IMR-90 (cell line): ENCODE results near the gene RAB3GAP2. TPM values are rescaled to one million over a fixed set of nuclear protein-coding genes. Genes with fewer than 3 reads are reported as not detected.

ENCODE experiments used
- ATAC-seq: fragments of 200-7000 bp; cut with Tn5 transposase; 2 replicates; pipeline ENCODE4 v1.9.1; 2020; ENCODE audit warnings: low read depth, mild to moderate bottlenecking, moderate library complexity
- BruUV-seq: library from RNA; stranded (reverse); fragments of 400-500 nt; replicated peaks from 2 replicates; lab custom pipeline; 2021; lab: Mats Ljungman, UMichigan
- CTCF ChIA-PET: fragments of 300-600 bp; formaldehyde crosslinking; extraction: SDS; loops from one replicate; lab custom pipeline; 2021; ENCODE audit warnings: antibody characterized with exemption; lab: Yijun Ruan, JAX
- POLR2A ChIA-PET: fragments of 300-600 bp; sonication (Branson Sonifier 250); formaldehyde crosslinking; loops from one replicate; lab custom pipeline; 2022; ENCODE audit warnings: antibody characterized with exemption; ENCODE audit not compliant: unreplicated experiment; lab: Charles Lee
- DNase-seq: peaks from one replicate; pipeline ENCODE4 v3.0.0; 2013
- H2AFZ ChIP-seq: replicated peaks from 2 replicates; pipeline ENCODE3; 2013; ENCODE audit warnings: low read length, mild to moderate bottlenecking; ENCODE audit not compliant: poor library complexity
- H2AK5ac ChIP-seq: 2 replicates; pipeline ENCODE4 v1.6.1; 2013; ENCODE audit warnings: low read depth, low read length, inconsistent platforms
- H2AK9ac ChIP-seq: replicated peaks from 2 replicates; pipeline ENCODE3; 2013; ENCODE audit warnings: mild to moderate bottlenecking, low read depth, low read length, moderate library complexity; ENCODE audit not compliant: poor library complexity
- H2BK120ac ChIP-seq: 2 replicates; pipeline ENCODE4 v1.6.1; 2013; ENCODE audit warnings: low read depth, low read length, inconsistent platforms
- H2BK15ac ChIP-seq: 3 replicates; pipeline ENCODE4 v1.6.1; 2013; ENCODE audit warnings: low read depth, low read length, inconsistent platforms
- H2BK20ac ChIP-seq: 2 replicates; pipeline ENCODE4 v1.6.1; 2013; ENCODE audit warnings: low read depth, mild to moderate bottlenecking, inconsistent platforms, low read length, moderate library complexity
- H2BK5ac ChIP-seq: 2 replicates; pipeline ENCODE4 v1.6.1; 2013; ENCODE audit warnings: mild to moderate bottlenecking, low read depth, low read length, inconsistent platforms; ENCODE audit not compliant: poor library complexity, severe bottlenecking
- H3K14ac ChIP-seq: replicated peaks from 2 replicates; pipeline ENCODE4 v1.6.1; 2013; ENCODE audit warnings: low read depth, low read length, inconsistent platforms
- H3K18ac ChIP-seq: 2 replicates; pipeline ENCODE4 v1.6.1; 2013; ENCODE audit warnings: low read depth, low read length, control low read depth
- H3K23ac ChIP-seq: 2 replicates; pipeline ENCODE4 v1.6.1; 2013; ENCODE audit warnings: low read depth, low read length, inconsistent platforms
- H3K27ac ChIP-seq: 2 replicates; pipeline ENCODE4 v1.5.1; 2013; ENCODE audit warnings: mild to moderate bottlenecking, control low read depth, low read length; ENCODE audit not compliant: insufficient read depth
- H3K27me3 ChIP-seq: 2 replicates; pipeline ENCODE4 v1.6.1; 2013; ENCODE audit warnings: low read length; ENCODE audit not compliant: control insufficient read depth, insufficient read depth
- H3K36me3 ChIP-seq: 2 replicates; pipeline ENCODE4 v1.6.1; 2013; ENCODE audit warnings: low read length, mixed read lengths; ENCODE audit not compliant: control insufficient read depth, insufficient read depth
- H3K4ac ChIP-seq: 2 replicates; pipeline ENCODE4 v1.6.1; 2013; ENCODE audit warnings: low read depth, low read length, inconsistent platforms
- H3K4me1 ChIP-seq: 2 replicates; pipeline ENCODE4 v1.6.1; 2013; ENCODE audit warnings: low read length, mixed read lengths; ENCODE audit not compliant: control insufficient read depth, insufficient read depth
- H3K4me2 ChIP-seq: 2 replicates; pipeline ENCODE4 v1.6.1; 2013; ENCODE audit warnings: low read depth, mild to moderate bottlenecking, control low read depth, low read length, moderate library complexity
- H3K4me3 ChIP-seq: 2 replicates; pipeline ENCODE4 v1.5.1; 2013; ENCODE audit warnings: low read depth, mild to moderate bottlenecking, control low read depth, low read length, moderate library complexity; ENCODE audit not compliant: insufficient read depth
- H3K56ac ChIP-seq: 2 replicates; pipeline ENCODE4 v1.6.1; 2013; ENCODE audit warnings: low read length, inconsistent platforms; ENCODE audit not compliant: insufficient read depth; ENCODE audit errors: extremely low read depth
- H3K79me1 ChIP-seq, 2 experiments: 2 replicates each; pipeline ENCODE4 v1.6.1; 2013; ENCODE audit warnings: low read length in 2 of 2, inconsistent platforms in 1 of 2, low read depth in 1 of 2
- H3K9ac ChIP-seq: 2 replicates; pipeline ENCODE4 v1.6.1; 2013; ENCODE audit warnings: low read depth, low read length, control low read depth
- H3K9me1 ChIP-seq: 2 replicates; pipeline ENCODE4 v1.6.1; 2013; ENCODE audit warnings: low read length, inconsistent platforms; ENCODE audit not compliant: insufficient read depth
- H3K9me3 ChIP-seq: 2 replicates; pipeline ENCODE4 v1.6.1; 2013; ENCODE audit warnings: low read length; ENCODE audit not compliant: control insufficient read depth, insufficient read depth
- H4K20me1 ChIP-seq: 2 replicates; pipeline ENCODE4 v1.6.1; 2013; ENCODE audit warnings: low read length, inconsistent platforms; ENCODE audit not compliant: insufficient read depth
- H4K5ac ChIP-seq: 2 replicates; pipeline ENCODE4 v1.6.1; 2013; ENCODE audit warnings: mild to moderate bottlenecking, low read depth, low read length, control low read depth
- H4K8ac ChIP-seq, 2 experiments: 2 replicates each; pipeline ENCODE4 v1.6.1; 2013; ENCODE audit warnings: low read depth in 2 of 2, low read length in 2 of 2, control low read depth in 1 of 2, inconsistent platforms in 1 of 2
- H4K91ac ChIP-seq: 2 replicates; pipeline ENCODE4 v1.6.1; 2013; ENCODE audit warnings: low read depth, low read length, inconsistent platforms; ENCODE audit not compliant: insufficient read depth
- BHLHE40 ChIP-seq: fragments of 150-350 bp; IDR thresholded peaks from 2 replicates; pipeline ENCODE4 v1.6.1; 2016; ENCODE audit warnings: mild to moderate bottlenecking, low read depth, low read length
- CEBPB ChIP-seq: IDR thresholded peaks from 2 replicates; pipeline ENCODE4 v1.6.1; 2012; ENCODE audit warnings: low read depth, low read length, improper control_type of control experiment
- CHD1 ChIP-seq: IDR thresholded peaks from 2 replicates; pipeline ENCODE4 v1.6.1; 2012; ENCODE audit warnings: low read depth, low read length, improper control_type of control experiment
- CTCF ChIP-seq: conservative IDR thresholded peaks from 2 replicates; pipeline ENCODE4 v1.5.1; 2012; ENCODE audit warnings: mild to moderate bottlenecking, low read depth, low read length, improper control_type of control experiment
- FOS ChIP-seq: fragments of 150-350 bp; IDR thresholded peaks from 2 replicates; pipeline ENCODE4 v1.6.1; 2016; ENCODE audit warnings: low read depth, low read length
- MAFK ChIP-seq: IDR thresholded peaks from 2 replicates; pipeline ENCODE4 v1.6.1; 2012; ENCODE audit warnings: low read depth, low read length, improper control_type of control experiment
- MXI1 ChIP-seq: IDR thresholded peaks from 2 replicates; pipeline ENCODE4 v1.6.1; 2012; ENCODE audit warnings: low read depth, mild to moderate bottlenecking, low read length, moderate library complexity, borderline replicate concordance
- NFE2L2 ChIP-seq: fragments of 150-350 bp; IDR thresholded peaks from 2 replicates; pipeline ENCODE4 v1.6.1; 2016; ENCODE audit warnings: low read depth, mild to moderate bottlenecking, low read length
- POLR2A ChIP-seq: IDR thresholded peaks from 2 replicates; pipeline ENCODE4 v1.6.1; 2012; ENCODE audit warnings: mild to moderate bottlenecking, low read depth, low read length
- RAD21 ChIP-seq: IDR thresholded peaks from 2 replicates; pipeline ENCODE4 v1.6.1; 2012; ENCODE audit warnings: low read length, improper control_type of control experiment
- RCOR1 ChIP-seq: IDR thresholded peaks from 2 replicates; pipeline ENCODE4 v1.6.1; 2012; ENCODE audit warnings: mild to moderate bottlenecking, low read length, improper control_type of control experiment; ENCODE audit not compliant: insufficient replicate concordance
- RFX5 ChIP-seq: IDR thresholded peaks from 2 replicates; pipeline ENCODE4 v1.8.0; 2012; ENCODE audit warnings: low read depth, mild to moderate bottlenecking, low read length, moderate library complexity
- SMC3 ChIP-seq: fragments of 150-350 bp; IDR thresholded peaks from 2 replicates; pipeline ENCODE4 v1.6.1; 2016; ENCODE audit warnings: low read depth, mild to moderate bottlenecking, antibody characterized with exemption, low read length, moderate library complexity
- USF2 ChIP-seq: fragments of 150-350 bp; IDR thresholded peaks from 2 replicates; pipeline ENCODE4 v1.6.1; 2017; ENCODE audit warnings: mild to moderate bottlenecking, antibody characterized with exemption, low read length, low read depth
- WGBS, 2 experiments: methylation state at CpG; one replicate each; pipeline versions ENCODE4 v1.1.5 to v1.1.7; 2013; ENCODE audit warnings: missing lambda C conversion rate in 2 of 2; ENCODE audit not compliant: insufficient read length in 1 of 2; ENCODE audit errors: extremely low coverage in 2 of 2; 5-methylcytosine and 5-hydroxymethylcytosine counted together
- dilution Hi-C: fragments of 300-500 bp; cut with HindIII; formaldehyde crosslinking; loops from one replicate; pipeline ENCODE4 v1.14.3; 2018; ENCODE audit warnings: low sequenced_read_pairs; ENCODE audit not compliant: unreplicated experiment
- in situ Hi-C: fragments of 300-500 bp; cut with MboI; formaldehyde crosslinking; loops from 3 replicates; pipeline ENCODE4 v1.14.3; 2019; ENCODE audit warnings: low sequenced_read_pairs, inconsistent platforms, mixed read lengths
- intact Hi-C: fragments of 100-400 bp; cut with micrococcal nuclease; formaldehyde crosslinking; loops from 2 replicates; pipeline ENCODE4 v1.10.0; 2022
- polyA plus RNA-seq, 3 experiments: library from polyadenylated mRNA; depleted of rRNA; stranded (reverse); fragments of >200 nt; gene quantifications; 2 replicates each; pipeline ENCODE4 v1.2.3, GENCODE V29; 2012; ENCODE audit warnings: low replicate concordance in 1 of 3
- total RNA-seq: library from RNA; depleted of rRNA; stranded (reverse); fragments of >200 nt; gene quantifications from 2 replicates; pipeline ENCODE4 v1.2.3, GENCODE V29; 2012

Gene RAB3GAP2
- total and polyA plus RNA-seq, 2 of the 4 experiments (the other 2 are of a cell fraction) = 12.3 to 37.8 TPM

- WGBS, 2 experiments = no CpG with 5 or more reads among the region's 2 CpGs
- H3K9me1 ChIP-seq = no peaks in the 10 kb centered on the region
Measured at GRCh38 chr1:220186752-220187151, 85.5 kb downstream of the RAB3GAP2 start.

More at GRCh38 chr1:220186752-220187151, 85.5 kb downstream of the RAB3GAP2 start:
- Histone ChIP-seq H3K27ac (no peak overlapping the region), H3K18ac (no peak overlapping the region), H2BK120ac (no peak overlapping the region), H3K4me1 (0 out of 2 replicates have a peak, but pooled peaks cover 2% of the 10 kb centered on the region), H3K9ac (no peak overlapping the region), H3K9me3 (no peaks in the 10 kb centered on the region), H3K56ac (no peak overlapping the region), H2BK15ac (no peak overlapping the region), H2BK20ac (no peak overlapping the region), H2AK9ac (no peak overlapping the region), H3K79me1 (no peaks in the 10 kb centered on the region; a peak in 1 of 4 replicates), H3K36me3 (peaks cover 20% of the 10 kb centered on the region), H2BK5ac (no peak overlapping the region), H3K4ac (no peak overlapping the region), H3K27me3 (no peaks in the 10 kb centered on the region), H3K14ac (no peak overlapping the region), H2AK5ac (no peak overlapping the region), H4K20me1 (no peaks in the 10 kb centered on the region), H4K8ac (no peak overlapping the region), H3K4me2 (no peak overlapping the region), H3K4me3 (no peak overlapping the region), H4K91ac (no peak overlapping the region), H3K23ac (no peak overlapping the region), H4K5ac (no peak overlapping the region), H2AFZ (no peak overlapping the region)
- BruUV-seq = no TSS peak
- intact Hi-C loops = no loop called here
- ChIA-PET POLR2A (no interaction called here), CTCF (interaction anchor here (1.4 to 1.7 kb wide), 2 partner anchors 9 to 11 kb away, joined by 4 to 5 read pairs; no protein-coding TSS in a partner anchor)
- TF ChIP-seq SMC3 = no peak
- no peak for TF ChIP-seq BHLHE40
- TF ChIP-seq CEBPB = no peak
- no peak for TF ChIP-seq RAD21
- no peak for TF ChIP-seq USF2
- TF ChIP-seq NFE2L2 = no peak
- no peak for TF ChIP-seq MAFK
- TF ChIP-seq CHD1 = no peak
- TF ChIP-seq CTCF = no peak
- no peak for TF ChIP-seq FOS
- TF ChIP-seq RFX5 = no peak
- no peak for TF ChIP-seq MXI1
- no peak for TF ChIP-seq RCOR1
- no peak for TF ChIP-seq POLR2A
- dilution Hi-C loops = no loop called here
- ATAC-seq = no peak
- in situ Hi-C loops = no loop called here
- no peak for DNase-seq
